OCI-LY3 (cell line): ENCODE results near the gene BICD1.

Source experiments
- CTCF ChIP-seq: fragments of 200-600, 300-600 bp; sonication (generic); IDR thresholded peaks from 2 replicates; pipeline ENCODE4 v1.5.1; 2014; ENCODE audit warnings: antibody characterized with exemption, low read length, low read depth
- EZH2phosphoT487 ChIP-seq: fragments of 200-600 bp; shearing (Covaris generic); IDR thresholded peaks from 2 replicates; pipeline ENCODE4 v1.6.1; 2018; ENCODE audit warnings: antibody characterized with exemption, mixed run types, low read depth

DNA sequence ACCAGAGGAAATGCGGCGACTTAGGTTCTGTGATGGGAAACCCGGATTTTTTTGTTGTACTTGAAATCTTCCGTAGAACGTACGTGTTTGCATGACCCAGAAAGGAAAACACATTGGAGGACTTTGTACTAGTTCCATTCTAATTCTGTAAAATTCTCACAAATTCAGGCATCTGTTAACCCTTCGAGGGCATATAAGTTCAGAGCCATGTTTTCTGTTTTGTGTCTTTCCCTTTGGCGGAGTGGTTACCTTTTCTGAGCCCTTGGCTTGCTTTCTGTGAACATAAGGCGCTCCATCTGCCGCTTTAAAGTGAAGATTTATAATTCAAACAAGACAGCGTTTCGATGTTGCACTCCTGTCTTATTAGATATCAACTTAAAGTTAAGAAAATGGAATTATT, 34.2 kb downstream of the BICD1 start:
- TF ChIP-seq CTCF = no peak
- TF ChIP-seq EZH2phosphoT487 = no peak
